ENCODE measurements around the gene RARRES1.
"Not testable (repeated sequence)": the region's sequence is repeated elsewhere in the genome, so short reads cannot be mapped to it uniquely, and the experiment has no call there.

DNA sequence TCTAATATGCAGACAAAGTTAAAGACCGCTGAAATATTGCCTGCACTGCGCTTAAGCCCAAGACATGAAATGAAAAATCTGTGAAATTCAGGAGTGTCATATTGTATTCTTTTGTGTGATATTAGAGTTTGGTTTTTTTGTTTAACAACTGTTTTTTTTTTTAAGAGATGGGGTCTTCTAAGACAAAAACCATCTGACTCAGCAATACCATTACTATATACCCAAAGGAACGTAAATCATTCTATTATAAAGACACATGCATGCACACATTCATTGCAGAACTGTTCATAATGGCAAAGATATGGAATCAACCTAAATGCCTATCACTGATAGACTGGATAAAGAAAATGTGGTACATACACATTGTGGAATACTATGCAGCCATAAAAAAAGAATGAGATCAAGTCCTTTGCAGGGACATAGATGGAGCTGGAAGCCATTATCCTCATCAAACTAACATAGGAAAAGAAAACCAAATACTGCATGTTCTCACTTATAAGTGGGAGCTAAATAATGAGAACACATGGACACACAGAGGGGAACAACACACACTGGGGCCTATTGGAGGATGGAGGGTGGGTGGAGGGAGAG is 38.3 kb downstream of the RARRES1 start:
- TF ChIP-seq, protein P1, sequence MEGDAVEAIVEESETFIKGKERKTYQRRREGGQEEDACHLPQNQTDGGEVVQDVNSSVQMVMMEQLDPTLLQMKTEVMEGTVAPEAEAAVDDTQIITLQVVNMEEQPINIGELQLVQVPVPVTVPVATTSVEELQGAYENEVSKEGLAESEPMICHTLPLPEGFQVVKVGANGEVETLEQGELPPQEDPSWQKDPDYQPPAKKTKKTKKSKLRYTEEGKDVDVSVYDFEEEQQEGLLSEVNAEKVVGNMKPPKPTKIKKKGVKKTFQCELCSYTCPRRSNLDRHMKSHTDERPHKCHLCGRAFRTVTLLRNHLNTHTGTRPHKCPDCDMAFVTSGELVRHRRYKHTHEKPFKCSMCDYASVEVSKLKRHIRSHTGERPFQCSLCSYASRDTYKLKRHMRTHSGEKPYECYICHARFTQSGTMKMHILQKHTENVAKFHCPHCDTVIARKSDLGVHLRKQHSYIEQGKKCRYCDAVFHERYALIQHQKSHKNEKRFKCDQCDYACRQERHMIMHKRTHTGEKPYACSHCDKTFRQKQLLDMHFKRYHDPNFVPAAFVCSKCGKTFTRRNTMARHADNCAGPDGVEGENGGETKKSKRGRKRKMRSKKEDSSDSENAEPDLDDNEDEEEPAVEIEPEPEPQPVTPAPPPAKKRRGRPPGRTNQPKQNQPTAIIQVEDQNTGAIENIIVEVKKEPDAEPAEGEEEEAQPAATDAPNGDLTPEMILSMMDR (IDR thresholded peaks at IDR 0.05; ENCODE audit: poor library complexity), result not testable (repeated sequence)
- TF ChIP-seq EZH2phosphoT487 (IDR thresholded peaks at IDR 0.05; ENCODE audit: low read depth, severe bottlenecking, unreplicated experiment); EZH2 (IDR thresholded peaks at IDR 0.05; ENCODE audit: borderline replicate concordance): not testable (repeated sequence)

Data from hepatocyte (in vitro differentiated cells).